Raji (cell line): Measurements from ENCODE around the gene MBD6.

Experiments
- POLR2A ChIP-seq: IDR thresholded peaks from 2 replicates; pipeline ENCODE4 v1.6.1; 2011; ENCODE audit warnings: low read depth, low read length, control low read depth; ENCODE audit not compliant: insufficient read depth

Gene MBD6

DNA sequence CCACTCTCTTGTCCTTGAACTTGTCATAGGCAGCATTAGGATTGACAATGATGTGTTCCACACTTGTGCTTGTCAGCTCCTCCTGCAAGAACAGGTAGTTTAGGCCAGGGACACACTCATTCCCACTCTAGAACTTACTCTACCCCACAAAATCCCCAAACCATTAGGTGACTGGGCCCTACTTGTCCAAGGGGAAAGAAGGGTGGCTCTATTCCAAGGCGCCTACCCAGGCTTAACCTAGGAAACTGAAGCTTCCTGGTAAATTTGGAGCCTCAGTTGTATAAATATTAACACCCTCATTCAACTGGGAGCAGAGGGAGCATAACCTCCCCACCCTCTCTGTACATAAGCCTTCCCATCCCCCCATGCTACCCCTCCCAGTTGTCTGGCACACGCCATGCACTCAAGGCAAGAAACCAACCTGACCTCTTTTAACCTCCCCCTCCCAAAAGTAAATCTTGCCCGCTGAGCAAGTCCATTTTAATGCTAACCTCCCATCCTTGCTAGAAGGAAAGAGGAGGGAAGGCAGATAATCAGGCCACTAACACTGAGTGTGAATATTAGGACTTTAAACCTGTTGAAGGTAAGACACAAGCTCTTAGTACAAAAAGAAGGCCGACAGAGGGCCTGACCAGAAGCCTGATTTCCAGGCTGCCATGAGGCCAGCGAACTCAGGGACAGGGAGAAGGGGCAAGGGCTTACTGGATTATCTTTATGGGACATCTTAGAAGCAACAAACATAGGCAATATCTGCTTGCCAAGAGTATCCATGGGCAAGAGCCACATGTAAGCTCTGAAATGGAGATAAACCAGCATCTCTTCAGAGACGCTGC, 13.4 kb downstream of the MBD6 start:
- no peak for TF ChIP-seq POLR2A

- TF ChIP-seq POLR2A: no peak
These were observed 13.9 kb downstream of the MBD6 start for GRCh38 chr12:57536597-57536942.

GRCh38 chr12:57539134-57539768, 16.6 kb downstream of the MBD6 start:
- TF ChIP-seq POLR2A: no peak

GRCh38 chr12:57541001-57541400, 18.4 kb downstream of the MBD6 start:
- TF ChIP-seq POLR2A: no peak

GRCh38 chr12:57541717-57542116, 19.1 kb downstream of the MBD6 start:
- no peak for TF ChIP-seq POLR2A

DNA sequence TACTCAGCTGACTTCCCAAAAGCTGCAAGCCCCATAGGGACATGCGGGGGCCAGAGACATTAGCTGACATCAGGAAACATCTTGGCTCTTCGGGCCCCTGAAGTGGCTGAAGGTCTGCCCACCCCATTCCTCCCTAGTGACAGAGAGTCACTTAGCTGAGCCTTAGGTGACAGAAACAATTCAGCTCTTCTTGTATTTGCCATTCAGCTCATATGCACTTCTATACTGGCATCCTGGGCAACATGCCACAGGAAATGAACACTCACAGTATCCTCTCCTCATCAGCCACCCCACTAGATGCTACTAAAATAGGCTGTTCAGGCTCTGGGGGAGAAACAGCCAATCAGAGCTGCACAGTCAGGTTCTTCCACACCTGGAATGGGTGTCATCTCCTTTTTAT, 21.0 kb downstream of the MBD6 start:
- no peak for TF ChIP-seq POLR2A

- no peak for TF ChIP-seq POLR2A
These were observed 23.3 kb downstream of the MBD6 start for GRCh38 chr12:57545809-57546437.

DNA sequence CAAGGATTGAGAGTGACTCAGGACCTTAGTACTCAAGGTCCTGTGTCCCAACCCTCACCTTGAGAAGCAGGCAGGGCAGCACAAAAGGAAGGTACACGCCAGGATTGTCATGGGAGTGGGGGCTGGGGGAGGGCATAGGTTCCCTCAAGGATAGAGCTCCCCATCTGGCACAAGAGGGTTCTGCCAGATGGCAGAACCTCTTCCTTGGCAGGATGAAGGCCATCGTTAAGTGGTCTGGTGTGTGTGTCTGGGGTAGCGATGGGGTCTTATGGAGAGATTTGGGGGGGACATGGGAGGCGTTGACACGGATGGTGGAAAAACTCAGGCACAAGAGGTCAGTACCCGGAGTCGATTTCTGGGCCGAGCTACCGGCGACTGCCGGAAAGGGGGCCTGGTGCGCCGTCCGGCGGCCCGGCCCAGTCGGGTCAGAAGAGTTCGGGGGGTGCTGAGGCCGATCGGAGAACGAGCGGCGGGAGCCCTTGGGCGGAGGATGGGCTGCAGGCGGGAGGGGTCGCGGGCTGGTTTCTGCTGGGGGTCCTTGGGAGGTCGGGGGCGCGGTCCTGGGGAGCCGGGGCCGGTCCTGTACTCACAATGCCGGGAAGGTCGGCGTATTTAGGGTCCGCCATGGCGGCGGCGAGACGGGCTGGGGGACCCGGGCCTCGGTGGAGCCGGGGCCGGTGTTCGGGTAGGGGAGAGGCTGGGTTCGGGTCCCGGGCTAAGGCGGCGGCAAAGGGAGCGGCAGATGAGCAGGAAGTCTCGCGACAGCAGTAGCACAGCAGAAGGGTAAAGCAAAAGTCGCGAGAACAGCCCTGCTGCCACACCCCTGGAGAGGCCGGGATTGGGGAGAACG, 24.0 kb downstream of the MBD6 start, which contains the start of gene DCTN2:
DCTN2 (minus strand) TSS at position 755 of the 850 bp plus-strand sequence; CDS start at position 626, 129 bp downstream.
- peak; percentile 58 for TF ChIP-seq POLR2A

DNA sequence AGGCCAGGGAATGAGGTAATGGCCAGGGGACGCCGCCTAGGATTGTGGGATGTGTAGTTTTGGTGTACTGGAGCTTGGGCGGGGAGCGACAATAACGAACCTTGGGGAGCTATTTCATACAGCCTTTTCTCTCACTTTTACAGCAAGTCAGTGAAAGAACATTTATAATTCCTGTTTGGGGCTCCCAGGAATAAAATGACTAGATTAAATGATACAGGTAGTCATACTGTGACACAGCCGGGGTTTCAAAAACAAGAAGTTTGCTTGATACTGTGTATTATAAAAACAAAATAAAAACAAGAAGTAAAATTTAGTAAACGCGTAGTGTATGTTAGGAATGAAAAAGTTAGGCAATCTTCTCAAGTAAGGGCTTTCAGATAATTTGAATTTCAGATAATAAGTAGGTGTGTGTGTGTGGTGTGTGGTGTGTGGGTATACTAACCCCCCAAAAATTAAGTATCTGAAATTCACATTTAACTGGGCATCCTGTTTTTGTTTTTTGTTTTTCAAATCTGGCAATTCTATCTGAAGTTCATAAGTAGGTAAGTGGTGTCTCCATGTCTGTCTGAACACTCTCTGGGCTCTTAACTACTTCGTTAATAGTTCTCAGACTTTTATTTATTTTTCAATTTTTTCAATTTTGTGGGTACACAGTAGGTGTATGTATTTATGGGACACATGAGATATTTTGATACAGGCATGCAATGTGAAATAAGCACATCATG, 24.8 kb downstream of the MBD6 start:
- no peak; the same call in 1 of the 2 replicates for TF ChIP-seq POLR2A

- TF ChIP-seq POLR2A: no peak
These were observed 25.3 kb downstream of the MBD6 start for GRCh38 chr12:57548013-57548315.

DNA sequence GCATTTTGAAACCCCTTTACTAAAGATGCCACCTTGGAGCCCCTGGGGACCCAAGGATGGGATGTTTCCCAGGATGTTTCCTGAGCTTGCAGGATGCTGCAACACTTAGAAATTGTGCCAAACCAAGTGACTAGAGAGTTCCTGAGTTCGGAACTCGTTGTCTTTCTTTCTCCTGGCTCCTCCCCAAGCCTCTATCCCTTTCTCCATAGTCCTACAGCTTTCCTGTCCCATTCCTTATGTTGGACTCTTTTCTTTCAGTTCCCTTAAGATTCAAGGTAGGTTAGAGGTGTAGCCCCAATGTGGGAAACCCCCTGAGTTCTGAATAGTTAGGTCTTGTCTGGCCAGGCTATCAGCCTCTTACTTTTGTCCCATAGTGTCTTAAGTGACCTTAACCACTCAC, 25.9 kb downstream of the MBD6 start:
- TF ChIP-seq POLR2A: no peak

DNA sequence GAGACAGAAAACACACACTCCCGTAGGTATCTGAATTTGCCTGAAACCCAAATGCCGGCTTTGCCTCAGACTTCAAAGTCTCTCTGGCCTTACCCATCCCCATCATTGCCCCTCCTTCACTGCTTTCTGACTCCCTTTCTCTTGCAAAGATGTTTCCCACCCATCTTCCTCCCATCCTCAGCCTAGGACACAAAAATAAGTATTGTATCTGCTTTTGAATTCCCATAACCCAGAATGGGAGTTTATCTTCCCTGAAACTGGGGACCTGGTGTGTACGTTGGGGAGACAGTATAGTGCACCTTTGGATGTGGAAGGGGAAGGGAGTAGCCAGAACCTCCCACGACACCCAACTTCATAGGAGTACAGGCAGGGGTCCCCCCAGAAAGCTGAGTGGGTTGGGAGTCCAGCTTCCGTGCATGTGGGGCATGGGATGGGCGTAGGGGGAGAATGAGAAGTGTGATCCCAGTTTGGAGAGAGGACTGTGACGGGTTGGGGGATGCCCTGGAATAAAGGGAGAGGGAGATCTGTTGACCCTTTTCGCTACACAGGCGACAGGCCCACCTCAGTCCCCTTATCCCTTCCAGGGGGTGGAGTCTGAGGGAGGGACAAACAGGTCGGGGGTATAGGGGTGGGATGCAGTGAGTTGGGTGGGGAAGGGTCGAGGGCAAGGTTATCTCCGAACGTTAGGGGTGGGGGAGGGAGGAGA, 26.7 kb downstream of the MBD6 start:
- no peak for TF ChIP-seq POLR2A

DNA sequence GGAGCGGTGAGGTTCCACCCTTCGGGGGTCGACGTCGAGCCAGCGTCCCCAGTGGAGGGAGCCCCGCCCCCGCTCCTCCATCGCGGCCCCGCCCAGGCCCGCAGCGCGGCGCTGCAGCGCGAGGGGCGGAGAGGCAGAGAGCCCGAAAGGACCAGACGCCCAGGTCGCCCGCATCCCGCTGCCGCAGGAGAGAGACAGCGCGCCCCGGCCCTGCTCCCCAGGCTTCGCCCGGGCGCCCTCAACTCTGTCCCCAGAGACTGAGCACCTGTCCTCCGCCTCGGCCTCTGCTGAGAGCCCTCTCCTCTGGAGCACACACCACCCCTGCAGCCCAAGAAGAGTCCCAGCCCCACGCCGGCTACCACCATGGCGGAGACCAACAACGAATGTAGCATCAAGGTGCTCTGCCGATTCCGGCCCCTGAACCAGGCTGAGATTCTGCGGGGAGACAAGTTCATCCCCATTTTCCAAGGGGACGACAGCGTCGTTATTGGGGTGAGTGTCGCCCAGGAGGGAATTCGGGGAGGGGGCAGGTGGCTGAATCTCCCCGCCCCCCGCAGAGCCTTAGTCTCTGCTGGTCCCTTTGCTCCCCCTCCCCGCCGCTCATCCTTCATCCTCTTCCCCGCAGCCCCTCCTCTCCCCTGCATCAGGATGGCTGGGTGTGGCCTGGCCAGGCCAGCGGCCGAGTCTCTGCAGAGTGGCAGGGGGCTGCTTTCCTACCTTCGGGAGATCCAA, 27.5 kb downstream of the MBD6 start, which contains the start of gene KIF5A:
KIF5A (plus strand) TSS at position 136 of the 732 bp plus-strand sequence; CDS start at position 364, 228 bp downstream.
- no peak for TF ChIP-seq POLR2A
